ENCODE data around the gene SCP2.
A peak's percentile ranks its signal among the peaks of the same experiment; 100 is the strongest.
"Not testable (repeated sequence)": the region's sequence is repeated elsewhere in the genome, so short reads cannot be mapped to it uniquely, and the experiment has no call there.

Gene SCP2

DNA sequence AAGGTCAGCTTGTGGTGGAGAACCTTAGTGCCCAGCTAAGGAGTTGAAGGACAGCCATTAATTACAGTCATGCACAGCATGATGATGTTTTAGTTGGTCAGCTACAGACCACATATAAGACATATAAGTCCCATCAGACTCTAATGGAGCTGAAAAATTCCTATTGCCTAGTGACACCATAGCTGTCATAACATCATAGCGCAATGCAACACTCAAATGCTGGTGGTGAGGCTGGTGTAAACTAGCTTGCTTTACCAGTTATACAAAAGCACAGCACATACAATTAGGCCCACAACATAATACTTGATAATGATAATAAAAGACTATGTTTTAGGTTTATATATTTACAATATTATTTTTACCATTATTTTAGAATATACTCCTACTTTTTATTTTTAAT, 9.5 kb upstream of the SCP2 start:
- no peak for DNase-seq

DNA sequence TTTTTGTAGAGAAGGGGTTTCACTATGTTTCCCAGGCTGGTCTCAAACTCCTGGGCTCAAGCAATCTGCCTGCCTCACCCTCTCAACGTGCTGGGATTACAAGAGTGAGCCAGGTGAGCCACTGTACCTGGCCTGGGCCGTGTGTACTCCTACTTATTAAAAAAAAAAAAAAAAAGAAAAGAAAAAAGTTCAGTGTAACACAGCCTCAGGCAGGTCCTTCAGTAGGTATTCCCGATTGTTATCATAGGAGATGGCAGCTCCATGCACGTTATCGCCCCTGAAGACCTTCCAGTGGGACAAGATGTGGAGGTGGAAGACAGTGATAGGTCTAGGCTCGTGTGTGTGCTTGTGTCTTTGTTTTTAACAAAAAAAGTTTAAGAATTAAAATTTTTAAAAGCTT, 8.9 kb upstream of the SCP2 start:
- no peak for DNase-seq

DNA sequence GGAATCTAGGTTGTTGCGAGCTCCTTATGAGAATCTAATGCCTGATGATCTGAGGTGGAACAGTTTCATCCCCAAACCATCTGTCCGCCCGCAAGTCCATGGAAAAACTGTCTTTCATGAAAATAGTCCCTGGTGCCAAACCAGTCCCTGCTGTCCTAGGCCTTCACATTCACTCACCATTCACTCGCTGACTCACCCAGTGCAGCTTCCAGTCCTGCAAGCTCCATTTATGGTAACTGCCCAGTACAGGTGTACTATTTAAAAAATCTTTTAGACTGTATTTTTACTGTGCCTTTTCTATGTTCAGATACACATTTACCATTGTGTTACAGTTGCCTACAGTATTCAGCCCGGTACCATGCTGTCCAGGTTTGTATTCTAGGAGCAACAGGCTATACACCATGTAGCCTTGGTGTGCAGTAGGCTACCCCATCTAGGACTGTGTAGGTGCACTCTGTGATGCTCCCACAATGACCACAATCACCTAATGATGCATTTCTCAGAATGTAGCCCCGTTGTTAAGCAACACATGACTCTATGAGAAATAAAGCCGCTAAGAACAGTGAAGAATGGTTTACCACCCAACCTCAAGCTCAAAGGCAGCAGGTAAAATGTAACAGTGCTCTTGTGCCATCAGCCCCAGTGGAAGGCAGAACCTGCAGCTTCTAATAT, 7.9 kb upstream of the SCP2 start:
- DNase-seq: no peak

- no peak for DNase-seq
These were observed 7.2 kb upstream of the SCP2 start for GRCh38 chr1:52919723-52920483.

DNA sequence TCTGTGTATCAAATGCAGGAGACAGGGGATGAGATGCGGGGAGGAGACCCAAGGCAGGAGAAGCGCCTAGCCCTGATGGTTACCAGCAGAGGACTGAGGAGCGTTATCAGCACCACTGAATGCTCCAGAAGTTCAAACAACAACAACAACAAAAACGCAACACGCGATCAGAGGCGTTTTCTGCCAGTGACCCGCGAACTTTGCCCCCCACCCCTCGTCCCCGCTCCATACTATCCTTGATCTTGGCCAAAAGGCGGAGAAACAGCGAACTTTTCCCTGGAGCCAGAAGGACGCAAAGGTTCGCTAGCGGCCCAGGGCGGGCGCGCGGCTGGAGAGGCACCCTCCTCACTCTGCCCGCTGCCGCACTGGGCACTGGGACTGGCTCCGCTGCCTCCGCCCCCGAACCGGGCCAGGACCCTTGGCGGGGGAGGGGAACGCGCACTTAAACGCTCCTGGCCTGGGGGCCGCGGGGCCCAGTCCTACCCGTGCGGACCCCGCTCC, 6.2 kb upstream of the SCP2 start:
- DNase-seq: no peak

GRCh38 chr1:52925571-52926005, 1.5 kb upstream of the SCP2 start:
- DNase-seq: no peak

DNA sequence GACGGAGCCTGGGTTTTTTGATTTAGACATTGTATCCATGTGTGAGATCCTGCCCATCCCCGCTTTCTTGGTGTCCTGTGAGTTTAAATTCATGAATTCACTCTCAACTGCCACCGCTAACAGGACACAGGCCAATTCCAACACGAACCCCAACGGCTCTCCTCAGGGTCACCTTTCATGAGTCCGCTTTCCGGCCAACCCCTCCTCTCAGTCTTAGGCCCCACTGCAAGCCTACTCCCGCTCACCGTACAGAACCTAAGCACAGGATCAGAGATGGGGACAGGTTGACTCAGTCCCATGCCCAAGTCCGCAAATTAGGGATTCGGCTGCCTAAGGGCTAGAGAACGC, 238 bp upstream of the SCP2 start:
- no peak for DNase-seq

DNA sequence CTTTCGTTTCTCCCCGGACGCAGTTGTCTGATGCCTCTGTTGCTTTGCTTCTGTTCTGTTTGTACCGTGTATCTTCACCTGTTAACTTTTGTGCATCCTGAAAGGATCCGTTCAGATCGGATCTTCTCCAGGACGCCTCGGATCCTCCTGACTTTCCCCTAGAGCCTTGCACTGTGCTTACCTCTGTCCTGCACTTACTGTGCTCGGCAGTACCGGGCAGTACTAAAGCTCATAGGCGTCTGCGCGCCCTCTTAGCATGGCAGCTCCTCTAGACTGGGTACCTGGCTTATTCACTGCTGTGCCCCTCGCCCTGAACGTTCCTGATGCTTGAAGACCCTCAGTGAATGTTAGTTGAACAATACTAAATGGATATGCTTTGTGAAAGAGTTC, 934 bp downstream of the SCP2 start:
- DNase-seq: no peak

DNA sequence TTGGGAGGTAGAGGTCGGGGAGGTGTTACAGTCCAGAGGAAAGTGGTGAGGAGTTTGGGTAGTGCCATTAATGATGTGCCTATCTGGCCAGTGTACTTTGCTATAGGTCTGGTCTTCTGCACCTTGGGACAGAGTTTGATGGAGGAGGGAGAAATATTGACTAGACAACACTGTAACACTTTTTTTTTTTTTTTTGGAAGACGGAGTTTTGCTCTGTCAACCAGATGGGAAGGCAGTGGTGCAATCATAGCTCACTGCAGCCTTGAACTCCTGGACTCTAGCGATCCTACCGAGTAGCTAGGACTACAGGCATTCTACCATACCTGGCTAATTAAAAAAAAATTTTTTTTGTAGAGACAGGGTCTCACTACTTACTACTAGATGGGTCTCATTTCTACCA, 1.9 kb downstream of the SCP2 start:
- no peak for DNase-seq

DNA sequence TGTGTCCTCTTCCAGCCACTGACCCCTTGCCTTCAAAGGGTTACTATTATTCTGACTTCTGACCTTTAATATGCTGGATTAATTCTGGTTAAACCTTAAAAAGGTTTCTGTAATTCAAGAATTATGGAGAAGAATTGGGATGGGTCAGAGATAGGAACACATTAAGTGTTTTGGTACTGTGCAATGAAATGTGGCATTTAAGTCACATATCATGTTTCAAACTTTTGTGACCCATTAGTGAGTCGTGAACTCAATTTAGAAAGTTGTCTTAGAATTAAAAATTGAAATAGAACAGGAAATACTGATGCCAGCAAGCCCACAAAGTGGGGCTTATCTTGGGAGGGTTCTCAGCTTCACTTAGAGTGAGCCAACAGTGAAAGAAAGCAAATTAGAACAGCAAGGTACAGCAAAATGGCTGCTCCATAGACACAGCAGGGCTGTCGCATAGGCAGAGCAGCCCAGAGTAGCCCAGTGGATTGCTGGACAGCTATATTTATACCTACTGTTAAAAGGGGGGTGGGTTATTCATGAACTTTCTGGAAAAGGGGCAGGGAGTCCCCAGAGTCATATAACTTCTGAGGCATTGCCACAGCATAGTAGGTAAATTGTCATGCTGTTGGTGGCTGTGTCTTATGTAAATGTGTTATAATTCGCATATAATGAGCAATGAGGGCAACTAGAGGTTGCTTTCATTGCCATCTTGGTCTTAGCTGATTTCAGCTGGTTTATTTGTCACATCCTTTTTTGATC, 10.5 kb downstream of the SCP2 start:
- DNase-seq: no peak

GRCh38 chr1:52938183-52938451, 11.0 kb downstream of the SCP2 start:
- no peak for DNase-seq

DNA sequence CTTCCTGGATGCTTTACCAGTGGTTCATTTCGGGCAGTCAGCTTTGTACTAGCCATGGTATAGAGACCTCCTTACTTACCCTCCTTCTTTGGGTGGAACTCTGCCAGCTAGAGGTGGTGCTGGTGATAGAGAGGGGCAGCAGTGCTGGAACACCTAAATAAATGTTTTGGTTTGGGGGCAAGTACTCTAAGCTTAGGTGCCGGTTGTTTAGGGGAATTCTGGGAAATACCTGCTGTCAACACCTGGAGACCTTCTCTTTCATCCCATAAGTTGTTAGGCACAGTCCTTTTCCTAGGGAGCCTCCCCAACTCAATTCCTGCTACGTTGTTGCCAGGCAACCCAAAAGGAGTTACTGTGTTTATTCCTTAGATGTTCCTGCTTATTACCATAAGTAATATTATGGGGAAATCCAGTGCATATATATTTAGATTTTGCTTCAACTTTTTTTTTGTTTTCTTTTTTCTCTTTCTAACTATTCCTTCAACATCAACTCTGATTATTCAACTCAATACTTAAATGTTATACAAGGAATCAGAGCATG, 16.9 kb downstream of the SCP2 start:
- DNase-seq: no peak

GRCh38 chr1:52944566-52944965, 17.5 kb downstream of the SCP2 start:
- DNase-seq: no peak

DNA sequence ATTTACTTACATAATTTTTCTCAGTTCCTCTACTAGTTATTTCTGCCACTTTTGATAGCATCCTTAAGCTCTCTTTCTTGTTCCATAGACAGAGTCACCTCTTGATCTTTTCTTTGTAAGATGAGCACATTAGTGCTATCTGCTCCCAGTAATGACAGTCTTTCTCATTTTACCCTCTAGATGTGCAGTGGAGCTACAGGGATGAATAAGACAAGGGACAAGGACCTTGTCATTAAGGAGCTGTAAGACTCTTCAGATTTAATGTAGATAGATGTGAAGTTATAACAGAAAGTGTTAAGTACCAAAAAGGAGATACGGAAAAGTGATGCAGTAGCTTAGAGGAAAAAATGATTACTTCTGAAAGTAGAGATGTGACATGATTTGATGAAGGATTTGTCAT, 20.4 kb downstream of the SCP2 start:
- DNase-seq: no peak

GRCh38 chr1:52949602-52950001, 22.5 kb downstream of the SCP2 start:
- DNase-seq: not testable (repeated sequence)

GRCh38 chr1:52952112-52952511, 25.0 kb downstream of the SCP2 start:
- DNase-seq: no peak

DNA sequence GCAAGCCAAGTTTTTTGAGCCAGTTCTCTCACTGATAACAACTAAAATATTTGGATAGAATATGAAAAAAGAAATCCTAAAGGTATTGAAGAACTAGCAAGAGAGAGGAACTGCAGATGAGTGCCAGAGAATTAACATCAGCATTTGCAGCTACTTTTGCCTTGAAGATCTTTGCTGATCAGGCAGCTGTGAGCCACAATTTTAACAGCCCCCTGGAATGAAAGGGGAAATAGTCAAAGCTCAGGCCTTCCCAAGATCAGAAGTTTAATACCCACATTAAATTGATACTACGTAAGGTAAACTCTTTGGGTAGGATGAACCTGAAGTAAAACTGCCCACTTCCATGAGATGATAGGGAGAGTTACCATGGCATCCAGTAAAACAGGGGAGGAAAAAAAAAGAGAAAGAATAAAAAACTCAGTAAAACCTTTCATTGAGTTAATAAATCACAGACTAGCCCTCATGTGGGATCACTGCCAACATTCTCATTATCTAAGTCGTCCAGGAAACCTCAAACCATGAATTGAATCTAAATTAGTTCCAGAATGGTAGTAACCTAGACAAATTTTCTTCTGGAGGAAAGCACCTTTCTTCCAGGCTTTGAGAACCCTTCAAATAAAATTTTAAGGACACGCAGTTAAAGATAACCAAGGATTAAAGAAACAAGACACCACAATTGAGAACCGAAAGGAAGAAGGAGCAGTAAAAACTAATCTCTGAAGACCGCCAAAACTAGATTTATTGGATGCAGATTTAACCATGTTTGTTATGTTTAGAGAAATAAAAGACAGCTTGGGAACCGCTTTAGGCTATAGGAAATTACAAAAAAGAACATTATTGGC, 28.3 kb downstream of the SCP2 start:
- DNase-seq: peak; percentile 97

- DNase-seq: no peak
These were observed 36.0 kb downstream of the SCP2 start for GRCh38 chr1:52963101-52963500.

GRCh38 chr1:52967666-52968065, 40.6 kb downstream of the SCP2 start:
- DNase-seq: no peak

DNA sequence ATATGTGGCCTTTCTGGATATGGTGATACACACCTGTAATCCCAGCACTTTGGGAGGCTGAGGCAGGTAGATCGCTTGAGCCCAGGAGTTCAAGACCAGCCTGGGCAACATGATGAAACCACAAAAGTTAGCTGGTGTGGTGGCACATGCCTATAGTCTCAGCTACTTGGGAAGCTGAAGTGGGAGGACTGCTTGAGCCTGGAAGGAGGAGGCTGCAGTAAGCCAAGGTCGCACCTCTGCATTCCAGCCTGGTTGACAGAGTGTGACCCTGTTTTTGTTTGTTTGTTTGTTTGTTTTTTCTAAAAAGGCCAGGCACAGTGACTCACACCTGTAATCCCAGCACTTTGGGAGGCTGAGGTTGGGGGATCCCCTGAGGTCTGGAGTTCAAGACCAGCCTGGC, 42.2 kb downstream of the SCP2 start:
- not testable (repeated sequence) for DNase-seq

- peak; percentile 8 for DNase-seq
These were observed 43.1 kb downstream of the SCP2 start for GRCh38 chr1:52970149-52970548.

DNA sequence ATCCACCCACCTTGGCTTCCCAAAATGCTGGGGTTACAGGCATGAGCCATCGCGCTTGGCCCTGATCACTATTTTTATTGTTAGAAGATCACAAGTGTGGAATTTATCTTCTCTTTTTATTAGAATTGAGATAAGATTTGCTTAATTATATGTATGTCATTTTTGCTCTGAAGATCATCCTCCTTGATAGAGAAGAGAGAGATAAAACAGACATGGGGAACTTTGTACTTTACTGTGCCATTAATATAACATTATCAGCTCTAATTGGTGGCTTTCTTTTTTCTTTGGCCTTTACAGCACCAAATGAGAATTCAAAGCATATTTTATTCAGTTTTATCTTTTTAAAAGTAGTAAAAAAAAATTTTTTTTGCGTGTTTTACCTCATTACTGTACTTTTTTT, 46.8 kb downstream of the SCP2 start:
- no peak for DNase-seq
